Activated T-cell treated with anti-CD3 and anti-CD28 coated beads for 48 hours (primary cell): ENCODE measurements around the gene FBXO41.

Experiments
- DNase-seq: peaks from one replicate; pipeline ENCODE4 v3.0.0-alpha.2; 2020; ENCODE audit warnings: low read depth

Gene FBXO41

GRCh38 chr2:73260338-73260984 is 23.8 kb downstream of the FBXO41 start:
- no peak for DNase-seq

DNA sequence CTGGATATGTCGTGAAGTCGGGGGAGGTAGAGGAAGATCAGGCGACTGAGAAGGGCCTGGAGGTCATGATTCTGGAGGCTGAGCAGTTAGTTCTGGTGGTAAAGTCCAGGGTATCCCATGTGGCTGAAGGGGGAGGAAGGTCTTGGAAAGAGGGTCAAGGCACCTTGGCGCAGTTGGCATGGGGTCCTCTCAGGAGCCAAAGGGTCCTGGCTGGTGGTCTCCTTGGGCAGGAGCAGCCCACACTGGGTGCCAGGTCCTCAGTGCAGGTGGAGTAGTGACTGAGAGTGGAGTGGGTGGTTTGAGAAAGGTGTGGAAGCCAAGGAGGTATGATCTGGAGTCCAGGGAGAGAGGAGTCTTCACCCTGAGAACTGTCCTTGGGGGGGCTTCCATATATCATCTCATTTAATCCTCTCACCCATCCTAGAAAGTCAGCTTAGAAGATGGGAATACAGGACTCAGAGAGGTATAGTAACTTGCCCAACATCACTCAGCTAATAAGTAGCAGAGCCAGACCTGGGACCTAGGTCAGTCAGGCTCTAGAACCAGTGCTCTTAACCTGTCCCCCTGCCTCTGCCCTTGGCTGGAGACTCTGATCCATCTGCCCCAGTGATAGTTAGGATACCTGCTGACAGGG is 24.5 kb downstream of the FBXO41 start:
- DNase-seq, result no peak

DNA sequence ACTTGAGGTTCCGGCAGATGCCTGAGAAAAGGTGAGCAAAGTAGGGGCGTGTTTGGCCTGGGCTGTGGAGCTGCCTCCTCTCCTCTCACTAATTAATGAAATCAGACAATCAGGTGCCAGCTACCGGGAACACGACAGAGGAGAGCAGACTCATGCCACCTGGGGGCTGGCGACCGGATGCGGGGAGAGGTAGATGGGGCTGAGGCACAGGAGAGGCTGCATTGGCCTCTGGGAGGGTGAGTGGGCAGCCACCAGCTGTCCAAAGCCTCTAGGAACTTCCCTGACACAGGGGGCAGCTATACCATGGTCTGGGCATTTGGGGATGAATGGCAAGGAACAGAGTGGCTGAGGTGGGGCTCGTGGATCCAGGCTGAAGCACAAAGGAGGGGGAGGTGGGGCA is 25.0 kb downstream of the FBXO41 start:
- no peak for DNase-seq

GRCh38 chr2:73258913-73259215 is 25.4 kb downstream of the FBXO41 start:
- DNase-seq, result no peak

DNA sequence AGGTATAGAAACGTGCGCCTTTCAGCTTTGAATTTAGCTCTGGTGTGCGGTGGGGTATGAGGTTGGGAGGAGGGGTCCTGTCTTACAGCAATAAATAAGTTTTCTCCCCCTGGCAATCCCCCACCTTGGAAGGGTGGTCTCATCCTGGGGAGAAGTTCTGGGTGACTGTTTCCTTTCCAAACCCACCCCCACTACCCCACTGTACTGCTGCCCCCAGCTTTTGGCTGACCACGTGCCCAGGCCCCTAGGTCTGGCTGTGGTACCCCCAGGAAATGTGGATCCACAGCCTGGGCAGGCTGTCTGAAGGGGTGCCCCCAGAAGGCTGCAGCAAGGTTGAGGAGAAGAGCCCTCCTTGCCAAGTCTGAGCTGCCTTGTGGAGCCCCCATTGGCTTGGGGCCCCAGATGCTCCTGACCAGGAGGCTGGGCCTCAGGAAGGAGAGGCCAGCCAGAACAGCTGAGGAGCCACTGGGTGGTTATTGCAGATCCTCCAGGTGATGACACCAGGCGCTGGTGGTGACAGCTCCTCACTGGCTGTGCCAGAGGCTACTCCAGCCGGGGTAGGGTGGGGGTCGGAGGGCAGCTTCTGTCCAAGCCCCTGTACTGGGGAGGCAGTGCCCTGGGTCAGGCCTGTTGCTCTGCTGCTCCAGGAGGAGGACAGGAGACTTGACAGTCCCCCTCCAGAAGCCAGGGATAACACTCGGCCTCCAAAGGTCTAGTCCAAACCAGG is 25.9 kb downstream of the FBXO41 start:
- DNase-seq, result no peak

DNA sequence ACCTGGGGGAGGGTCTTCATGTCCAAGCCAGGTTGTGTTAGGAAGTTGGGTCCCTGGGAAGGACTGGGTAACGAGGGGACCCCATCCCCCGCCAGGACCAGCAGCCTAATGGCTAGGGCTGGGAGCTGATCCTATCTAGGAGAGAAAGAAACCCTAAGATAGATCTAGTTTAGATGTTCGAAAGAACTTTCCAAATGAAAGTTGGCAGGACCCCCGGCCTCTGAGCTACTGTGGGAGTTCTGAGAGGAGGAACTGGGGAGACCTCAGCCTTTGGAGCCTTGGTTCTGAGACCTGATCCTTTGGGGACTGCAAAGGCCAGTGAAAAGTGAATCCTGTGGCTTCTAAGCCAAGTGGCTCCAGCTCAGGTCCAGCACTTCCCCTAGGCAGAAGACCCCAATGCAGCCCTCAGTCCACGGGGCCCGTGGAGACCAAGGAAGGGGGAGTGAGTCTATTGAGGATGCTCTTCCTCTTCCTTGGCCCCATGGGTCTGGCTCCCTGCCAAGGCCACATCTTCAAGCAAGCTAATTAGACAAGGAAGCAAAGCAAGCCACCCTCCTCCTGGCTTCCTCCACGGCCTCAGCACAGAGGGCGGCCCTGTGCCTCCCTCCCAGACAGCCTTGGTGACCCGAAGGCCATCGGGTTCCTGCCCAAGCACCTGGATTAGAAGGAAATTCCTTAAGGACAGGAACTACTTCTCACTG is 26.7 kb downstream of the FBXO41 start:
- DNase-seq, result no peak

DNA sequence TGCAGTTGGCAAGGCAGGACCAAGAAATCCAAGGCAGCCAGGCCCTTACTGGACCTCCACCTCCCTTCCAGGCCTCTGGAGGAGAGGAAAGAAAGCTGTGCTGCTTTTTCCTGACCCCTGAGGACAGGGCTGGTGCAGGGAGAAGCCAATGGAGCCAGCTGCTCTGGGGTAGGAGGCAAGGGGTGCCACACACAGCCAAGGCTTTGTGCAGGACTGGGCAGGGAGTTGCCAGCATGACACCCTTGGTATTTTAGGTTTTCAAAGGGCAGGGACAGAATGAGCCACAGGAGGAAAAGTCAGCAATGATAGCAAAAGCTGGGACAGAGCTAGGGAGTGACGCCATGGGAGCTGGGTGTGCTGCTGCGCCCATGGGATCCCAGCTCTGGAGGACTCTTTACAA is 27.3 kb downstream of the FBXO41 start:
- no peak for DNase-seq

GRCh38 chr2:73256618-73256922 is 27.7 kb downstream of the FBXO41 start:
- DNase-seq, result no peak

GRCh38 chr2:73255907-73256617 is 28.2 kb downstream of the FBXO41 start:
- DNase-seq, result no peak

GRCh38 chr2:73255007-73255644 is 29.2 kb downstream of the FBXO41 start:
- no peak for DNase-seq

- DNase-seq, result no peak
Measured at GRCh38 chr2:73254343-73255006, 29.8 kb downstream of the FBXO41 start.

DNA sequence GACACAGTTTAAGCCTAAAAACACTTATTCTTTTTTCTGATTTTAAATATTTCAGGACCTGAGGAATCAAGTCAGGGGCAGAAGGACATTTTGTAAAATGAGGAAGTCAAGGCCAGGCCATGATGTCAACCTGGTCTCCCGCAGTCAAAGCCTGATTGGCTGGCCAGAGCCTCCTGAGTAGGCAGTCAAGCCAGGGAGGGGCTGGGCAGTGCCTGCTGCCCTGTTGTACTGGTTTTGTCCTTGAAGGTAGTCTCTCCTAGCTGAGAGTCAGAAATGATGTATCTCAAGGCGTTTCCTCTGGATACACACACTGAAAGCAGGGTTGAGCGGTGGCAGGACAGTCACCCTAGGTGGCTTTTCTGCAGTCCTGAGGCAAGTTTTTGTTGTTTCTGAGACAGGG is 30.4 kb downstream of the FBXO41 start:
- no peak for DNase-seq

- no peak for DNase-seq
Measured at GRCh38 chr2:73253400-73253799, 30.9 kb downstream of the FBXO41 start.

DNA sequence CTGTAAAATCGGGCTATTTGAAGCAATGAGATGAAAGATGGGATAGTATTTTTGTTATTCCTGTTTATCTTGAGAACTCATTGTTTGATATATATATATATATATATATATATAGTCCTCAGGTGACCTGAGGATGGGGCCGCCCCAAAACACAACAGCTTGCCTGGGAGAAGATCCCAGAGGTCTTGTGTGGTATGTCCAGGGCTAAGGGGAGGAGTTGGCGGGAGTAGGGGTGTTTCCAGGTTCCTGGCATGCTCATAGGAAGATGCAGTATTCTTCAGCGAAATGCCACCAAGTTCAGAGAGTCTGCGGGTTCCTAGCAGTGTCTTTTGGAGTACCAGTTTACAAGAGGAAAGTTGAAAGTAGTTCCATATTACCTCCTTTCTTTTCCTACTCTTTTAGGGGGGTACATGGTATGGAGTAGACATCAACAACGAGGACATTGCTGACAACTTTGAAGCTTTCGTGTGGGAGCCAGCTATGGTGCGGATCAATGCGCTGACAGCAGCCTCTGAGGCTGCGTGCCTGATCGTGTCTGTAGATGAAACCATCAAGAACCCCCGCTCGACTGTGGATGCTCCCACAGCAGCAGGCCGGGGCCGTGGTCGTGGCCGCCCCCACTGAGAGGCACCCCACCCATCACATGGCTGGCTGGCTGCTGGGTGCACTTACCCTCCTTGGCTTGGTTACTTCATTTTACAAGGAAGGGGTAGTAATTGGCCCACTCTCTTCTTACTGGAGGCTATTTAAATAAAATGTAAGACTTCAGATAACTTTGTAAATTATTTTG is 31.8 kb downstream of the FBXO41 start:
- no peak for DNase-seq

DNA sequence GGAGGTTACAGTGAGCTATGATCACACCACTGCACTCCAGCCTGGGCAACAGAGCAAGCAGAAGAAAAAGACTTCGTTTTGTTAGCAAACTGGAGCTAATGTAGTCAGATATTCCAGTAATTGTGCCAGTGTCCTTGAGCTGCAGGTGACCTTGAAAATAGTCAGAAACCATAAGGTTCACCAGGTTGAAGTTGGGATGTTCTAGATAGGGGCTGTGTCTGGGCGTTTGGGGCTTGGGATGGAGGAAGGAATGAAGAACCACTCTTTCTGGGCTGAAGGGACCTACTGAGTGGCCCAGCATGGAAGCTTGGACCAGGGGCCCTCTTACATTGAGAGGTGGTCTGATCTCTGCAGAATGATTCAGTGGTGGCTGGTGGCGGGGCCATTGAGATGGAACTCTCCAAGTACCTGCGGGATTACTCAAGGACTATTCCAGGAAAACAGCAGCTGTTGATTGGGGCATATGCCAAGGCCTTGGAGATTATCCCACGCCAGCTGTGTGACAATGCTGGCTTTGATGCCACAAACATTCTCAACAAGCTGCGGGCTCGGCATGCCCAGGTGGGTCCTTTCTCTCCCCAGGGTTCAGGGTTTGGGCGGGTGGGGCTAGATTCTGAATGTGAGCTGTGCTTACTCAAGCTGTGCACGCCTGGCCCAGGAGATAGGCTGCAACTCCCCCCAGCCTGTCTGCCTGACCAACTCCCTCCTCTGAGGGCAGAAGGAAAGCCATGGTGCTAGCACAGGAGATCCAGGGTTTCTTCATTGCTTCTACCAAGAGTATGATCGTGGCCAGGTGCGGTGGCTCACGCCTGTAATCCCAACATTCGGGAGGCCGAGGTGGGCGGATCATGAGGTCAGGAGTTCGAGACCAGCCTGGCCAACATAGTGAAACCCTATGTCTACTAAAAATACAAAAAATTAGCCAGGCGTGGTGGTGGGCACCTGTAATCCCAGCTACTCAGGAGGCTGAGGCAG is 33.1 kb downstream of the FBXO41 start:
- no peak for DNase-seq

GRCh38 chr2:73249636-73250035 is 34.6 kb downstream of the FBXO41 start:
- no peak for DNase-seq

DNA sequence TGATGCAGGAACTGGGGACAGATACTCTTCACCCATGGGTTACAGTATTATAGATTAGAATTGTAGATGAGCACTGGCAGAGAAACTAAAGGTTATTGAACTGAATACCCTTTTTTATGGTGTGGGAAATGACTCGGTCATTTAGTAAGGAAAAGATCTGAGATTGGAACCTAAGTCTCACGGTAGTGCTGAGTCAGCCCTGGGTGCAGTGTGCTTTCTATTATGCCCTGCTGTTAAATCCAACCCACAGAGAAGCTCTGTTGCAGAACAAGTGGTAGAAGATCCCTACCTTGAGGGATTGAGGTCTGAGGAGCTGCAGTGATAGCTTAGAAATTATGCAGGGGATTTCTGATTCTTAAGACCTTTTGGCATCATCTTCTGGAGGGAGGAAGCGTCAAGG is 37.4 kb downstream of the FBXO41 start:
- DNase-seq, result no peak

DNA sequence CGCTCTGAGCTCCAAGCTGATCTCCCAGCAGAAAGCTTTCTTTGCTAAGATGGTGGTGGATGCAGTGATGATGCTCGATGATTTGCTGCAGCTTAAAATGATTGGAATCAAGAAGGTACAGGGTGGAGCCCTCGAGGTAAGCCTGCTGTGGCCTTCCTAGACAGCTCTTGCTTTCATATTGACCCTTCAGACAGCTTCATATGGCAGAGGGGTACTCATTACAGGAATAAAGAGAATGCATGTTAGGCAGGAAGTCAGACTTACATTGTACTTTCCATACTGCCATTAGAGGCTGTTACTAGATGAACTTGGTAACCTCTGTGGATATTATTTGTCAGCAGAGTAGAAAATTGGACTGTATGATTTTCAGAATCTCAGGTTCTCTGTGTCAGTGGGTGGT is 39.7 kb downstream of the FBXO41 start:
- no peak for DNase-seq

DNA sequence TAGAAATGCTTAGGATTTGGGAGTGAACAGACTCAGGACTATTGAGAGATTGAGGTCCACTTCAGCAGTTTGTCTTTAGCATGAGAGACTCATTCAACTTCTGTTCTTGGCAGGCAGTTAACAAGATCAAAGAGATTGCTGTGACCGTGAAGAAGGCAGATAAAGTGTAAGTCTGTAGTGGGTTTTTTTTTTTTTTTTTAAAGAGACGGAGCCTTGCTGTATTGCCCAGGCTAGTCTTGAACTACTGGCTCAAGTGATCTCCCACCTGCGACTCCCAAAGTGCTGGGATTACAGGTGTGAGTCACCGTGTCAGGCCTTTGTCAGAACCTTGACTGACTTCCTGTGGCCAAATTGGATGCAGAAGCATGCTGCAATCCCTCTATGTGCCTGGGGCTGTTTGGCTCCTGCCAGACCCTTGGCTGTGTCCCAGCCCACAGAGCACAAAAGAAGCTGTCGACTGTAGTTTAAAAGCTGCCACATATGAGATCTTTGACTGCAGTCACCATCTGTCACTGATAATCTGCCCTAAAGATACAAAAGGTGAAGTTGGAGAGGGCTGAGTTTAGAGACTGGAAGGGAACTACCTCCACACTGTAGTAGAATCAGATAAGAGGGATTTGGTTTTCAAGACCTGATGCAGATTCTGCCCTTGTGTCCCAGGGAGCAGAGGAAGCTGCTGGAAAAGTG is 40.3 kb downstream of the FBXO41 start:
- no peak for DNase-seq
